Measurements from ENCODE around the gene KRTAP19-7.

GRCh38 chr21:30518876-30519275 is 42.2 kb downstream of the KRTAP19-7 start:
- TF ChIP-seq CTCF (IDR thresholded peaks at IDR 0.05; ENCODE audit: poor library complexity) (no peak), EZH2phosphoT487 (IDR thresholded peaks at IDR 0.05; ENCODE audit: low read depth, severe bottlenecking, unreplicated experiment) (no peak), EZH2 (IDR thresholded peaks at IDR 0.05; ENCODE audit: borderline replicate concordance) (no peak)

Measured in hepatocyte (in vitro differentiated cells).